Omental fat pad (tissue), 4 donors: ENCODE data around the gene ZNF362. TPM values are rescaled to one million over a fixed set of nuclear protein-coding genes. Genes with fewer than 3 reads are reported as not detected.

ENCODE experiments used
- ATAC-seq: fragments of 150-250 bp; one replicate; pipeline ENCODE4 v1.9.1; 2016; ENCODE audit warnings: mild to moderate bottlenecking, moderate library complexity; ENCODE audit not compliant: low FRiP score
- DNase-seq: peaks from one replicate; pipeline ENCODE4 v3.0.0-alpha.2; 2019; ENCODE audit warnings: low spot score
- CTCF ChIP-seq, 3 donors: fragments of 450-650 bp; IDR thresholded peaks; one replicate each; pipeline ENCODE4 v1.5.1; 2016 to 2017; ENCODE audit warnings: antibody characterized with exemption in 3 of 3, mild to moderate bottlenecking in 3 of 3, moderate library complexity in 2 of 3
- total RNA-seq, 4 donors: library from RNA; depleted of rRNA; stranded (reverse); fragments of >200 nt; gene quantifications; one replicate each; pipeline ENCODE4 v1.1.0, GENCODE V29; 2016

ZNF362 gene
- total RNA-seq, 4 donors from 2014 or later, result 10.4 to 13.9 (median 11.2) TPM

- ATAC-seq (peak; percentile 53), DNase-seq (peak; percentile 56)
- TF ChIP-seq CTCF (IDR thresholded peaks at IDR 0.05), result peak in 2 of 3 donors; percentile 14 to 76
Measured at GRCh38 chr1:33298623-33299277, 42.5 kb downstream of the ZNF362 start.

DNA sequence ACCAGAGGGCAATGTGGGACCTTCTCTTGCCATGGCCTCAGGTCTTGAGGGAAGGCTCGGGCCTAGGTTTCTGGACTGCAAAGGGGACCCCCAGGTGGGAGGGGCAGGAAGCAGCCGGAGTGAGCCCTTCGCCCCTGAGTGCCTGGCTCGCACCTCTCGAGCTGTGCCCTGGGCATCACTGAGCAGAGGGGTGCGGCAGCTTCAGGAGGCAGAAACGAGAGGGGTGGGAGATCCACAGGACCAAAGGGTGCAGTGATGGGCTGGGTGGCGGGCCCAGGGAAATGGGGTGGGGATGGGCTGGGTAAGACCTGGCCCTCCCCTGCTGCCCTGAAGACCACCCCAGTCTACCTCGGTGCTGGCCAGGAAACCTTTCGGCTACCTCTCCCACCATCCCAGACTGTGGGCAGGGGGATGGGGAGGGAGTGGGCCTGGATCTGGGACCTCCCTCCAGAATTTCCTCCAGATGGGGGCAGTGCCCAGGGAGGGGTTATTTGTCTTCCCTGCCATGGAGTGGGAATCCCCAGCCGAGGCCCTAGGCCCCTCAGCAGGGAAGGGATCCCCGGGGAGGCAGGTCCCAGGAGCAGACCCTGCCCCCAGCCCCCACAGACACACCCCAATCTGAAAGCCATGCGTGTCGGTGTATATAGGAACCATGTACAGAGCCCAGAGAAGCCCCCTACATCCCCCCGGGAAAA, 43.3 kb downstream of the ZNF362 start:
- TF ChIP-seq CTCF (IDR thresholded peaks at IDR 0.05), result no peak
- DNase-seq (no peak), ATAC-seq (no peak)

DNA sequence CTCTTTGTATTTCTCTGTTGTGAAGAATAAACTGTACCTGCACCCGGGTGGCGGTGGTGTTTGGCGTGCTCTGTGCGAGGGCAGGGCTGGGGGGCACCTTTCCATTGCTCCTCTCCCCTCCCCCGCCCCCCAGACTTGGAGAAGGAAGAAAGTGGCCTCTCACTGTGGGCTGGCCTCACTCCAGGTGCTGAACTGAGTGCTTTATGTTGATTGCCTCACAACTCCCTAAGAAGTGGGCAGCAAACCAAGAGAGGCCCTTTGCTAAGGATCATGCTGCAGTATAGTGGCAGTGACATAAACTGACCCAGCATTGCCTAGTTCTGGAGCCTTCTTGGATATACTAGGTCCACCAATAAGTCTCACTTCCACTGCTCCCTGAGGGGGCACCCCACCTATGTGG, 44.4 kb downstream of the ZNF362 start:
- no peak for DNase-seq
- no peak for TF ChIP-seq CTCF (IDR thresholded peaks at IDR 0.05)

DNA sequence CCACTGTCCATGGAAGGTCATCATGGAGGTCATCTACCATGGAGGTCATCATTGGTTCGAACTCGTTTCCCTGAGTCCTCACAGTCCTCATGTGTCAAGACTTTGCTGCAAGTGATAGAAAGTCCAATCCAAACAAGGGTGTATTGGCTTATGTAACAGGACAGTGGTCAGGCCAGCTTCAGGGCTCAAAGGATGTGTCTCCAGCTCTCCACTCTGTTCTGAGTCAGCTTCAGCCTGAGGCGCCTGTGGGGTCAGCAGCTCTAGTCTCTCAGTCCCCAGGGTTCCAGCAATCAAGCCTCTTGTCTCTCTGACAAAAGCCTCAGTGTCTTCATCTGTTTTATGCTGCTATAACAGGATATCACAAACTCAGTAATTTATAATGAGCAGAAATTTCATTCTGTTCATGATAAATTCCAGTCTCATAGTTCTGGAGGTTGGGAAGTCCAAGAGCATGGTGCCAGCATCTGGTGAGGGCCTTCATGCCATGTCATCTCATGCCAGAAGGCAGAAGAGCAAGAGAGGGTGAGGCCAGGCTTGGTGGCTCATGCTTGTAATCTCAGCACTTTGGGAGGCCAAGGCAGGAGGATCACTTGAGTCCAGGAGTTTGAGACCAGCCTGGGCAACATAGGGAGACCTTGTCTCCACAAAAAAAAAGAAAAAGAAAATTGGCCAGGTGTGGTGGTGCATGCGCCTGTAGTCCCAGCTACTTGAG, 45.1 kb downstream of the ZNF362 start:
- no peak for TF ChIP-seq CTCF (IDR thresholded peaks at IDR 0.05)
- ATAC-seq (no peak), DNase-seq (no peak)

More for the DNA sequence above, 44.4 kb downstream of the ZNF362 start:
- peak; percentile 57 for ATAC-seq

- TF ChIP-seq CTCF (IDR thresholded peaks at IDR 0.05), result no peak
- ATAC-seq, result no peak
- no peak for DNase-seq
Measured at GRCh38 chr1:33302325-33302724, 46.0 kb downstream of the ZNF362 start.

- DNase-seq (no peak), ATAC-seq (no peak)
- no peak for TF ChIP-seq CTCF (IDR thresholded peaks at IDR 0.05)
Measured at GRCh38 chr1:33305016-33305415, 48.7 kb downstream of the ZNF362 start.
